Breast epithelium (tissue), 3 donors: ENCODE measurements around the gene MANSC4.

Experiments
- CTCF ChIP-seq, 3 donors: fragments of 450-650 bp; IDR thresholded peaks; one replicate each; pipeline ENCODE4 v1.5.1; 2016 to 2017; ENCODE audit warnings: antibody characterized with exemption in 3 of 3, mild to moderate bottlenecking in 3 of 3, moderate library complexity in 3 of 3
- POLR2A ChIP-seq: fragments of 450-650 bp; IDR thresholded peaks from one replicate; pipeline ENCODE4 v1.6.1; 2016; ENCODE audit warnings: antibody characterized with exemption, mild to moderate bottlenecking, moderate library complexity

GRCh38 chr12:27754795-27755194 is 25.2 kb downstream of the MANSC4 start:
- TF ChIP-seq POLR2A (no peak), CTCF (IDR thresholded peaks at IDR 0.05) (no peak)
